Measurements from ENCODE around the gene MAP3K6.
"Not testable (repeated sequence)": the region's sequence is repeated elsewhere in the genome, so short reads cannot be mapped to it uniquely, and the experiment has no call there.

Gene MAP3K6, protein sequence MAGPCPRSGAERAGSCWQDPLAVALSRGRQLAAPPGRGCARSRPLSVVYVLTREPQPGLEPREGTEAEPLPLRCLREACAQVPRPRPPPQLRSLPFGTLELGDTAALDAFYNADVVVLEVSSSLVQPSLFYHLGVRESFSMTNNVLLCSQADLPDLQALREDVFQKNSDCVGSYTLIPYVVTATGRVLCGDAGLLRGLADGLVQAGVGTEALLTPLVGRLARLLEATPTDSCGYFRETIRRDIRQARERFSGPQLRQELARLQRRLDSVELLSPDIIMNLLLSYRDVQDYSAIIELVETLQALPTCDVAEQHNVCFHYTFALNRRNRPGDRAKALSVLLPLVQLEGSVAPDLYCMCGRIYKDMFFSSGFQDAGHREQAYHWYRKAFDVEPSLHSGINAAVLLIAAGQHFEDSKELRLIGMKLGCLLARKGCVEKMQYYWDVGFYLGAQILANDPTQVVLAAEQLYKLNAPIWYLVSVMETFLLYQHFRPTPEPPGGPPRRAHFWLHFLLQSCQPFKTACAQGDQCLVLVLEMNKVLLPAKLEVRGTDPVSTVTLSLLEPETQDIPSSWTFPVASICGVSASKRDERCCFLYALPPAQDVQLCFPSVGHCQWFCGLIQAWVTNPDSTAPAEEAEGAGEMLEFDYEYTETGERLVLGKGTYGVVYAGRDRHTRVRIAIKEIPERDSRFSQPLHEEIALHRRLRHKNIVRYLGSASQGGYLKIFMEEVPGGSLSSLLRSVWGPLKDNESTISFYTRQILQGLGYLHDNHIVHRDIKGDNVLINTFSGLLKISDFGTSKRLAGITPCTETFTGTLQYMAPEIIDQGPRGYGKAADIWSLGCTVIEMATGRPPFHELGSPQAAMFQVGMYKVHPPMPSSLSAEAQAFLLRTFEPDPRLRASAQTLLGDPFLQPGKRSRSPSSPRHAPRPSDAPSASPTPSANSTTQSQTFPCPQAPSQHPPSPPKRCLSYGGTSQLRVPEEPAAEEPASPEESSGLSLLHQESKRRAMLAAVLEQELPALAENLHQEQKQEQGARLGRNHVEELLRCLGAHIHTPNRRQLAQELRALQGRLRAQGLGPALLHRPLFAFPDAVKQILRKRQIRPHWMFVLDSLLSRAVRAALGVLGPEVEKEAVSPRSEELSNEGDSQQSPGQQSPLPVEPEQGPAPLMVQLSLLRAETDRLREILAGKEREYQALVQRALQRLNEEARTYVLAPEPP (N-terminal part only)

DNA sequence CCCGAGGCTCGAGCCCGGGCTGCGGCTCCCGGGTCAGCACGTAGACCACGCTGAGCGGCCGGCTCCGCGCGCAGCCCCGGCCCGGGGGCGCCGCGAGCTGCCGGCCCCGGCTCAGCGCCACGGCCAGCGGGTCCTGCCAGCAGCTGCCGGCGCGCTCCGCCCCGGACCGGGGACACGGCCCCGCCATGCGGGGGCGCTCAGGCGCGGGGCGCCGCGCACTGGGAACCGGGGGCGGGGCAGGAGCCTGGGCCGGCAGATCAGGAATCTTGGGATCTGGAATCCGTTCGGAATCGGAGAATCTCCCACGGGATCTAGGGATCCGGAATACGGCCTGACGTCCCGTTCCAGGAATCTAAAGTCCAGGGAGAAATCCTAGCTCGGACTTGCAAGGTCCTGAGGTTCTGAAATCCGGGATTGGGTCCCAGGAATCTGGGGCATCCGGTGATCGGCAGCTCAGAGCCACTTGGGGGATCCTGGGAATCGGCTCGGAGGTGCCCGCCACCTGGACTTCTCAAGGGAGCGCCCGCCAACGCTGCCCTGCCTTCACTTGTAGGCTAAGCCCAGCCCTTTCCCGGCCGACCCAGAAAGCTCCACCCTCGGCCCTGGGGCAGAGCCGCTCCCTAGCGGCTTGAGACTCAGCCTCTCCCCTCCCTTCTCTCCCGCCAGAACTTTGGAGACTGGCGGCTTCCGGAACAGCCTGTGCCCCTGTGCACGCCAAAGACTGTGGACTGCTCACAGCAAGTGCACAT, at the start of gene MAP3K6:
Gene MAP3K6, minus strand, starts transcription at position 551 of the 749 bp plus-strand sequence. Its CDS starts 364 bp downstream, at position 187.
- DNase-seq, result peak; percentile 39

DNA sequence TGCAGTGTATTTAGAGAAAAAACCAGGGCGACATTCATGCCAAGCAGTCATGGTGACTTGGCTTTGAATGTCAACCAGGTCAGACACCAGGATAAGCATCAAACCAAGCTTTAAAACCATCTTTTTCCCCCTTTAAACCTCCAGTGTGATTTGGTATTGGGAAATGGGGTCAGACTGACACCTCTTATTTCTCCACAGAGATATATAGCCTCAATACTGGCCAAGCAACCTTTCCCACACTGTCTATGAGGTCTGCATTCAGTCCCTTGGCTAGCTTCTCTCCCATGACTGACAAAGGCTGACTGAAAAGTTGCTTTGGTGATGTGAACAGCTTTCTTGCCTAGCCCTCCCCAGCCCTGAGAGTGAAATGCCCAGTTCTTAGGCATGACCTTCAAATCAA, 47.3 kb upstream of the MAP3K6 start:
- no peak for DNase-seq

DNA sequence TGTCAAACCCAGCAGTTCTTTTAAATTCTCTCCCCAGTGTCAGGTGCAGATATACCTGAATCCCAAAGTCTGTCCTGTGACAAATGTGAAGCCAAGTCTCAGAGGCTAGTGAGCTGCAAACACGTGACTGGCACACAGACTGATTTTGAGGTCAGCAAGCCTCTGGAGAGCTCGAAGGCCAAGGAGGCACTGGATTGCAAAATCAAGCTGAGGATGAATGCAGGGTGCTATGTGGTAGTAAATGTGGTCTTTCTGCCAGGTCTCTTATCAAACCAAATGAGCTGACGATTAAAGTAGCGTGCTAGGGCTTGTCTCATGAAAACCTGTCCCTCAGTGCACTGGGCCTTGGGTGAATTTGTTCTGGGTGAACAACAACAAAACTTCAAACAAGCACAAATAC, 46.2 kb upstream of the MAP3K6 start:
- DNase-seq, result no peak

DNA sequence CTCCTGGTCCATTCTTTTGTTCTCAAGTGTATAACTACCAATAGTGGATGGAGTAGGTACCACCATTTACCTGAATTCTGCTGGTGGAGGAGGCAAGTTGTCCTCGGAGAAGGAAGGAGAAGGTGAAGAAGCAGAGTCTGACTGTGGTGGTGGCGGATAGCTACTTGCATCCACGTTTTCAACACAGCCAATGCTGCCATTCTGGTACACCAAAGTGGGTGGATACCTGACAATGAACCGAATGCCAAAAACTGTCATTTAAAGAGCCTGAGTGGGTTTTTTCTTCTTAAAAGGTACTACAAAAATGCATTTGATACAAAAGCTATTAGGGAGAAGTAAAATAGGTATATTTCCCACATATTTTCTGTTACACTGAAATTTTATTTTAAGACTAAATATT, 45.7 kb upstream of the MAP3K6 start:
- no peak for DNase-seq

DNA sequence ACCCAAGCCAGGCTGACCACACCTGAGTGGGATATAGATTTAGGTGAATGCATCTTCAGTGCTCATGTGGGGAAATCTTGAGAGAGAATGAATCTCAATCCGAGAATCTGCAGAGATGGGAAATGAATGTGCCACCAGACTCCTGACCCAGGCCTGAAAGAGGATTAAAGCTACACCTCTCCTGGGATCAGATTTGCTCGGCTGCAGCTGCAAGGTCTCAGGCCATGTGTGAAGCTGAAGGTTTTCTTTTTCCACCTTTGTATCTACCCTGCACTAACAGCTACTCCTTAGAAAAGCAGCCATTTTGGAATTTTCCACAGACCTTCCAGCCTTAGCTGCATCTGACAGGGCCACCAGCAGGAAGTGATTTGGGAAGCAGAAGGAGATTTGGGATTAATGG, 43.9 kb upstream of the MAP3K6 start:
- no peak for DNase-seq

DNA sequence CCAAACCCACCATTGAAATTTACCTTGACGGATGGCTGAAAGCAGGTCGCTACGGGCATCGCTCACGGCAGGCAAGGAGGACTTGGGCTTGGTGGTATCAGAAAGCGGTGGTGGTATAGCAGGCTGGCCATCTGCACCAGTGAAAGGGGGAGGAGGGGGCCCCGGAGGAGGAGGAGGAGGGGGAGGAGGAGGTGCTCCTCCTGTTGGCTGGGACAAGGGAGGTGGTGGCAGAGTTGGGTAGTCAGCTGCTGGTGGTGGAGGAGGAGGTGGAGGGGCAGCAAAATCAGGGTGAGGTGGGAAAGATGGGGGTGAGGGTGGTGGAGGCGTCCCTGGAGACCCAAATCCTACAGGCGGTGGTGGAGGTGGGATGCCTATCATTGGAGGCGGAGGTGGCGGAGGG, 42.9 kb upstream of the MAP3K6 start:
- no peak for DNase-seq

DNA sequence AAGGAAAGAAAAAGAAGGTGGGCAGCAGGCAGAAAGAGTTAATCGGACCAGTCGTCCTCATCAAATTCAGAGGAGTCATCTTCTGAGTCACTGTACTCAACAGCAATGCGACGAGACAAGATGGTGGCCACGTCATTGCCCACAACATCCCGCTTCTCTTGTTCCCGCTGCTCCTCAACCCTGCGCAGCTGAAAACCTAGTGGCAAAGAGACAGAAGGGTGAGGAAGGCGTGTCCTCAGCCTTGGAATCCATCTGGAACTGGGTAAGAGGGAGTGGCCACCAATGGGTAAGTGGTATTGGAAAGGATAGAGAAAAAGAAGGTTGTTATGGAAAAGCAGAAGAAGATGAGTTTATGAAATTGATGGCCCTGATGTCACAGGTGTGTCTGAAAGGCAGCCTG, 41.4 kb upstream of the MAP3K6 start:
- no peak for DNase-seq

DNA sequence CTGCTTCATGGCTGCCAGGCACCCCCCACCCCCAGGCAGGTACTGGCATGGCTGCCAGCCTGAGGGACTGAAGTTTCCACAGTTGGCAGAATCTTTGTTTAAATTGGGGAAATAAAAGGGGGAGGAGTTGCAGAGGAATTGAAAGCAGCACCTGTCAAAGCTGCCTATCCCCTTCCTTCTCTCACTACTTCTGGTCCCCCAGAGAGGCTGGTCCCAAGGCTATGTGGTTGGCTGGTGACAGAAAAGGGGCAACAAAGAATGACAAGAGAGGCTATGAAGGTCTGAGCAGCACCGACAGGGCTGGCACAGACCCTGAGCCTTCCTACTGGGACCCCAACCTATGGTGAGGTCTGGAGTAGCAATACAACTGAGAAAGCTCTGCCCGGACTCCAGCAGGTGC, 40.0 kb upstream of the MAP3K6 start:
- not testable (repeated sequence) for DNase-seq

DNA sequence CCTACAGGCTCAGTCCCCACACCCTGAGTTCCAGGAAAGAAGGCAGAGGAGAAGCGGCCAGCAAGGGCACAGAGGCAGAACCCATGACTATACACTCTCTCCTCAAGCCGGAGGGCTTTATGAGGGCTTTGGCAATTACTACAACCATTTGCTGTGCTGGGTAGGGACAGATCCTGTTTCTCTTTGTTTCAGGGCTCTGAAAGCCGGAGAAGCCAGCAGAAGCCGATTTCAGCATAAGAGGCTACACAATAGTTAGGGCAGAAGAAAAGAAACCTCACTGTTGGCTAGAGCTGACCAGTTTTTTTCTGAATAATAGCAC, 39.6 kb upstream of the MAP3K6 start:
- DNase-seq, result no peak

DNA sequence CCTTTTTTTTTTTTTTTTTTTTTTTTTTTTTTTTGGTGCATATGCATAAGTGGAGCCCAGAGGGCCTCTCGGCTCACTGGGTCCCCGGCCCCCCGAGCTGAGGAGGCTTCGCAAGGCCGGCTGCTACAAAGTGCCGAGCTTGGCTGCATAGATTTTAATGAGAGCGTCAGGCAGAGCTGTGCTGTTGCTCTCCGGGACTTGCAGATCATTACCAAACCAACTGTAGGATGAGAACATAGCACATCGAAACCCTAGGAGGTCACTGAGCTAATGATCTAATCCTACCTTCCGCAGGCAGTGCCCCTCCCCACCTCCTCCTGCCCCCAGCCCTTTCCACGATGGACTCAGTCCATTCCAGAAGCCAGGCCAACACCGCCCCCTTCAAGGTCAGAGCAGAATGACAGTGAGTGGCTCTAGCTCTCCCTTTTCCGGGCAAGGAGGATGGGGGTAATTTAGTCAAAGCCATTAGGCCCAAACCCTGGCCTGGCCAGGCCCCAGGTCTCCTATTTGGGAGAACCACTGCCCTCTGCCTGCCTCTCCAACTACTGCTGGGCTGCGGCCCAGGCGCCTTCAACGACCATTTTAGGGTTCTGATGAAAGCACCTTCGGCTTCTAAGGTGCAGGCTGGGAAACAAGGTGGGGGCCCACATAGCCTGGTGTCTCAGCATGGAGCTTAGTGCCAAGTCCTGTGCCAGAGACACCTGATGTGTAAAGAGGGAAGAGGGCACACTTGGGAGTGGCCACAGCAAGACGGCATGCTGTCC, 39.0 kb upstream of the MAP3K6 start:
- DNase-seq, result not testable (repeated sequence)

DNA sequence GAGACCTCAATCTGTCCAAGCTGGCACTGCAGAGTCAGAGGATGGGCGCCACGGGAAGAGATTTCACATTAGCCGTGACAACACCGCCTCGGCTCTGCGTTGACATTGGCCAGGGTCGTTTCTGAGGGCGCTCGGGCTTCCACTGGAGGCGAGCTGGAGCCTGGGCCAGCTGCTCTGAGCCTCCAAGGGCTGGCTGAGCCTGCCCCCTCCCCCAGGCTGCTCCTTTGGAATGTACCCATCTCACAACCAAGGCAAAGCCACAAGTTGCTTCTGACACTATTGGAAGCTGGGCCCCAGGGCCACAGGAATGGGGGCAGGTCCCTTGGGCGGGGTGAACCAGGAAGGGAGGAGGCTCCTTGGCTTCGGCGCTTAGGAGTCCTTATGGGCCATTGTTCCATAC, 38.3 kb upstream of the MAP3K6 start:
- no peak for DNase-seq

DNA sequence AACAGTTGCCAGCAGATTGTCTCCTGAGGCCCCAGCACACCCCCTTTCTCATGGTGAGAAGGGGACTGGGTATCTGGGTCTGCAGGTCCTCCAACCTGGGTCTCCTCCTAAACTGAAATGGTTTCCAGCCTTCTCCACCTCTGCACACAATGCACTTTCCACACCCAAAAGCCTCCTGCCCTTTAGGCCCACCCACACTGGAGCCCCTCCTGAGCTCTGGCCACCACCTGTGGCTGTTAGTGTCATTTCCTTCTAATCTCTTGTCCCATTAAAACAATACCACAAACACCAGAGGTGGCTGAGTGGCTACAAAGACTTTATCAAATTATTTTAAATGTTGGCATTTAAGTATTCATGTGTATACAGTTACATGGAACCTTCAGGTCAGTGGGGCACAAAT, 37.2 kb upstream of the MAP3K6 start:
- no peak for DNase-seq

DNA sequence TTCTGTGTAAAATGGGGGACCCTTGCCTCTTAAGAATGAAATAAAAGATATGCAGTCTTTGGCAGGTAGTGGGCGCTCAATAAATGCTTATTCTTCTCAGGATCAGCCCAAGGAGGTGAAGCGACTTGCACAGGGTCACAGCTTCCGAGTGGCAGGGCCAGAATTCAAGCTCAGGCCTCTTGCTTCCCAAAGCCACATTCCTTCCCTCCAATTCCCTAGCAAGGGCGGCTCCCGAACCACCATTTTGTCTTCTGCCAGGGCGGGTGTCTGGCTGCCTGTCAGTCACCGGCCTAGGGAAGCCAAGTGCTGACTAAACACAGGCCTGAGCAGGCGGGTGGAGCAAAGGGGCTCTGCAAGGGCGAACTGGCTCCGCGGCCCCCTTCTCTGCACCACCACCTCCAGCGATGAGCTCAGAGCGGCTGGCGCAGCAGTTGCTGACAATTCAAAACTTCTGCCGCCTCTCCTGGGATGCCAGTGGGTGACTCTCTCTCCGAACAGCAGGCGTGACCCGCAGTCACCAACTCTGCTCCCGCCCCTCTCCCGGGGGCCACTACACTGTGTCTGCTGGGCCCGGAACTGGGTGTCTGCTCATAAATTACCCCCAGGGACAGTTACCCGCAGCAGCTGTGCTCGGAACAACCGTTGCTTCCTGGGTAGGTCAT, 36.4 kb upstream of the MAP3K6 start:
- DNase-seq, result no peak

DNA sequence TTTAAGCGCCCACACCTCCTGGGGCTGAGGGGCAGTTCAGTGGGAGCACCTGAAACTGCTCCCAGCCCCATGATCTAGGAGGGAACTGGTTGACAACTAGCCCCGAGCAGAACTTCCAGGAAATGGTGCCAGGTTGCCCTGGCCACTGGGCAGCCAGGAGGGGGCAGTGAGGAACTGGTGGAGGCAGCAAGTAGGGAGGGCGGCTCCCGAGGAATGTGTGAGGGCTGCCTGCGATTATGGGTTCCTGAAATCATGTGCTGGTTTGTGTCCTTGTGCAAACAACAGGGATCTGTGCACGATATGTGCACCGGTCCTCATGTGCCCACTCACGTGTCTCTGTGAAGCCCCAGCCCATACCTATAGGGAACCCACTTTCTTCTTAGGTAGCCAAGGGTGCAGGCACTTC, 35.6 kb upstream of the MAP3K6 start:
- DNase-seq, result no peak

DNA sequence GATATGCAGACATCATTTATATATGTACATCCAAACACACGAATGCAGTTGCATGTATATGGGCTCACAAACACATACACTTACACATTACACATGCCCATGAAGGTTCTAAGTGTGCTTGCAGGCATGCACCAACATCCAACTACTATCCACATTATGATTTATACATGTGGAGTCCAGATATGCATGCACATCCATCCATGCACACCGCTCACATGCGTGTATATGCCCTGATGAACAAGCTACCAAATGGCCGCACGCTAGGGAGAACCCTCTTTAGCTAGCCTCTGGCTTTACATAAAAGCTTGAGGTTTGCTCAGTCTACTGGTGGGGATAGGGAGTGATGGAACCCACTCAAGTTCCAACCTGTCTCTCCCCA, 34.2 kb upstream of the MAP3K6 start:
- no peak for DNase-seq

DNA sequence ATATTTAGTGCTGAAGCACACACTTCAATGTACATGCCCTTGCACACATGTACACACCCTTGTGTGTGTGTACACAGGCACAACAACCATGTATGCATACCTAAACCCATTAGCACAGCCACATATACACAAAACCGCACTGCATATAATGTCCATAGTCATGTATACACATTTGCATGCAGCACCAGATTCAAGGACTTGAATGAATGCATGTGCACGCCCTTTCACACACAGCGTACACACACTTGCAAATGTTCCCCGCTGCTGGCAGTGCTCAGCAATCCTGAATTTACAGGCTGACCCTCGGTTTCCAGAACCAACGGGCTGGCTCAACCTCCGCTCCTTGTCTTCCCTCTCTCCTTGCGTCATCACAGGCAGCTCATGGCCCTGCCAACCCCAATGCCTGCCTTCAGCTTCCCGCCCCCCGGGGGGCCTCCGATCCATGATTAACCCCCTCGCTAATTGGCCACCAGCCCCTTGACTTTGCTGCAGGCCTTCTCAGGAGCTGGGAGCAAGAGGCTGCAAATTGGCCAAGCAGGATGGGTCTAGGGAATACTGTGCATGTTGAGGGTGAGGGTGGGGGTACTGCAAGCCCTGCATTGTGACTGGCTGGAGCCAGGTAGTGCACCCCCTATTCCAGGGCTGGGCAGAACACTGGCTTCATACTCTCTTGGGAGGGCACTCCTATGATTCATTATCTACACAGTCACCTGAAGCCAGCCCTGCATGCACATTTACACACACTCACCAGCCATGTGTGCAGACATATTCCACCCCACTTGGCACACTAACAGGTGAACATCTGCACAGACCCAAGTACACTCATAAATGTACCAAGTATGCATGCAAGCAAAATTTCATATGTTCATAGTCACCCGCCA, 33.6 kb upstream of the MAP3K6 start:
- no peak for DNase-seq

DNA sequence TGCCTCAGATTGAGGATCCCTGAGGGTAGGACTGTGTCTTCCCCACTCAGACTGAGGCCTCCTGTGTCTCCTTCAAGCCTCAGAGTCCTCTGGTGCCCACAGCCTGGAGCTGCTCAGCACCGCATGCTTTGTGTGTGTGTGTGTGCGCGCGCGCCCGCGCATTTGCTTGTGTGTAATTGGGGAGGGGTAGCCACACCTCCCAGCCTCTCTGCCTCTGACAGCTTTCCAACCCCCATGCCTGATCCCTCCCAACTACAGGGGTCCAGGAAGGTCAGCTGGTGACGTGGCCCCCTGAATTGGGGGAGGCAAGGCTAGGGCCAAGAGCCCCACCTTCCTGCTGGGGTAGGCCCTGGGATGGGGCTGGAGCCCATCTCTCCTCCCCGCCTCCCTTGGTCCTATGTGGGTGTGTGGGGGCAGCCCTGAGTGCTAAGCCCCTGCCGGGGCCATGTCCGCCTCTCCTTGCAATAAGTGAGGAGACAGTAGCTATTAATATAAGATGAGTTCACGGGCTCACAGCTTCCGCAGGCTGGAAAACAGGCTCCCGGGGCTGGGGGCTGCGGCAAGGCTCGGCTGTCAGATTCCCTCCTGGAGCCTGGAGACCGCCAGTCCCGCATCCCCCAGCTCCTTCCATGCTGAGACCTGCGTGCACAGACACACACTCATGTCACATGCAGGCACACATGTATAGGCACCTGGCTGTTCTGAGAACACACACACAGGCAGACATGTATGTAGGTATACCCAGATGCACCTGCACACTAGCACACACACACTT, 32.7 kb upstream of the MAP3K6 start:
- no peak for DNase-seq

DNA sequence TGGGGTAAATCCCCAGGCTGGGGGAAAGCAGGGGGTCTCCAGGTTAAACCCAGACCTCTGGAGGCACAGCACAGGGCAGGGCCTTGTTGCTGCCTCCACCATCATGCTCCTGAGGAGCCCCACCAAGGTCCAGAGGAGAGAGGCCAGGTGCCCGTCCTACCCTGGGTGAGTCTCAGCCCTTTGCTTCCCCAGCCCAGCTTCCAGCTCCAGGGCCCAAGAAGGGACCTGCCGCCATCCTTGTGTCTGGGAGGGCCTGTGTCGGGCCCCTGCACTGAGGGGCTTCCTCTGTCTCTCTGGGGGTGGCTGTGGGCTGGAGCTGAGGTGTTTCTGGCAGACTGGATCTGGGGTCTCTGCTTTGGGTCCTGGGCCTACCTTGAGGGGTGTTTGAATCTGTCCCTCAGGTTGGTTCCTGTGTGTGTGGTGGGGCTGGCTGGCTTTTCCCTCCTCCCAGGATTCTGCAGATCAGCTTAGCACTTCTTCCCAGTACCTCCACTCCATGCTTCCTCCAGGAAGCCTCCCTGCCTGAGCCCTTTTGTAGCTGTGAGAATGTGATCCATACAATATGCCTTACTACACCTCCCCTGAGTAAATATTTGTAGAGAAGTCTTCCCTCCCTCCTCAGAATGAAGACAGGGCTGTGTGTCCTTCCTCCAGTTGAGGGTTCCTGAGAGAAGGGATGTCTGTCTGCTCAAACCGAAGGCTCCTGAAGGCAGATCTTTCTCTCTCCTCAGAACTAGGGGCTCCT, 31.8 kb upstream of the MAP3K6 start:
- no peak for DNase-seq

DNA sequence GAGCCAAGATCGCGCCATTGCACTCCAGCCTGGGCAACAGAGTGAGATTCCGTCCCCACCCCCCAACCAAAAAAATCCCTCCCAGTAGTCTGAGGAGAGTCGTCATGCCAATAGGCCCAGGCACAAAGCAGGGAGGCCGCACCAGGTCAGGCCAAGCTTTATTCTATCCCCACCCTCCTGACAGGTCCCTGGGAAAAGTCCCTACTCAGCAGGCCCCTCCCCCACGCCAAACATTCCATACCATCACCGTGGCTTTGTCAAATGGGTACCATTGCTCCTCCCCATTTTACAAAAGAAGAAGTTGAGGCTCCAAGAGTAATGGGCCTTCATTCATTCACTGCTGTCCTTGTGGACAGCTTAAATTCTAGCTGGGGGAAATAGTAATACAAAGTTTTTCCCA, 31.0 kb upstream of the MAP3K6 start:
- no peak for DNase-seq
